ENCODE data around the gene ABLIM1. TPM values are rescaled to one million over a fixed set of nuclear protein-coding genes. Genes with fewer than 3 reads are reported as not detected.
A peak's percentile ranks its signal among the peaks of the same experiment; 100 is the strongest.

Gene ABLIM1
- total RNA-seq, 1 donor from 2014 or later: 76.9 TPM

GRCh38 chr10:114500643-114501042 lies 157.4 kb downstream of the ABLIM1 start:
- DNase-seq (no peak), ATAC-seq (ENCODE audit: low read depth) (no peak)
- H3K4me3 Mint-ChIP-seq: no peak overlapping the region
- H3K36me3 Mint-ChIP-seq (ENCODE audit: low read depth): peaks cover 7% of the 10 kb centered on the region
- no peaks in the 10 kb centered on the region for H3K9me3 Mint-ChIP-seq
- ChIA-PET POLR2A (interaction anchor here (1.9 to 10.4 kb wide), 3 partner anchors 11 to 45 kb away, joined by 8 to 268 read pairs (median 17); no protein-coding TSS in a partner anchor), CTCF (interaction anchor here (1.1 to 4.2 kb wide), 5 partner anchors 16 to 49 kb away, joined by 3 to 18 read pairs (median 4); no protein-coding TSS in a partner anchor)
- TF ChIP-seq, protein P1, sequence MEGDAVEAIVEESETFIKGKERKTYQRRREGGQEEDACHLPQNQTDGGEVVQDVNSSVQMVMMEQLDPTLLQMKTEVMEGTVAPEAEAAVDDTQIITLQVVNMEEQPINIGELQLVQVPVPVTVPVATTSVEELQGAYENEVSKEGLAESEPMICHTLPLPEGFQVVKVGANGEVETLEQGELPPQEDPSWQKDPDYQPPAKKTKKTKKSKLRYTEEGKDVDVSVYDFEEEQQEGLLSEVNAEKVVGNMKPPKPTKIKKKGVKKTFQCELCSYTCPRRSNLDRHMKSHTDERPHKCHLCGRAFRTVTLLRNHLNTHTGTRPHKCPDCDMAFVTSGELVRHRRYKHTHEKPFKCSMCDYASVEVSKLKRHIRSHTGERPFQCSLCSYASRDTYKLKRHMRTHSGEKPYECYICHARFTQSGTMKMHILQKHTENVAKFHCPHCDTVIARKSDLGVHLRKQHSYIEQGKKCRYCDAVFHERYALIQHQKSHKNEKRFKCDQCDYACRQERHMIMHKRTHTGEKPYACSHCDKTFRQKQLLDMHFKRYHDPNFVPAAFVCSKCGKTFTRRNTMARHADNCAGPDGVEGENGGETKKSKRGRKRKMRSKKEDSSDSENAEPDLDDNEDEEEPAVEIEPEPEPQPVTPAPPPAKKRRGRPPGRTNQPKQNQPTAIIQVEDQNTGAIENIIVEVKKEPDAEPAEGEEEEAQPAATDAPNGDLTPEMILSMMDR (IDR thresholded peaks at IDR 0.05): no peak
- H3K27me3 Mint-ChIP-seq: no peaks in the 10 kb centered on the region
- peak overlapping the region; percentile 96 for H3K27ac Mint-ChIP-seq
- intact Hi-C loops (cut with micrococcal nuclease): no loop called here
- peaks cover 85% of the 10 kb centered on the region for H3K4me1 Mint-ChIP-seq

GRCh38 chr10:114499630-114500190 lies 158.4 kb downstream of the ABLIM1 start:
- CTCF ChIA-PET: interaction anchor here (1.1 to 6.0 kb wide), 8 partner anchors 17 to 322 kb away, joined by 3 to 18 read pairs (median 4); partner anchors contain the start of gene FHIP2A

GRCh38 chr10:114499116-114499515 lies 159.0 kb downstream of the ABLIM1 start:
- POLR2A ChIA-PET: interaction anchor here (1.1 to 10.4 kb wide), 8 partner anchors 11 to 325 kb away, joined by 3 to 268 read pairs (median 6); partner anchors contain the start of gene CCDC186
- H3K27me3 Mint-ChIP-seq: no peaks in the 10 kb centered on the region
- intact Hi-C loops (cut with micrococcal nuclease): loop anchor here (1.0 to 10.0 kb wide), 6 partner anchors 27 to 820 kb away; partner anchors contain the start of genes CASP7, DCLRE1A, NHLRC2 and TRUB1
- peak overlapping the region; percentile 67 for H3K4me3 Mint-ChIP-seq
- H3K27ac Mint-ChIP-seq: peak overlapping the region; percentile 96
- peak; percentile 40 for ATAC-seq (ENCODE audit: low read depth)
- H3K4me1 Mint-ChIP-seq: peaks cover 84% of the 10 kb centered on the region
- CTCF ChIA-PET: interaction anchor here (1.0 to 6.0 kb wide), 7 partner anchors 25 to 322 kb away, joined by 3 to 24 read pairs (median 7); partner anchors contain the start of gene FHIP2A
- TF ChIP-seq, protein P1 (IDR thresholded peaks at IDR 0.05): no peak
- H3K9me3 Mint-ChIP-seq: no peaks in the 10 kb centered on the region
- H3K36me3 Mint-ChIP-seq (ENCODE audit: low read depth): peaks cover 10% of the 10 kb centered on the region
- DNase-seq: no peak

More at GRCh38 chr10:114499630-114500190, 158.4 kb downstream of the ABLIM1 start:
- POLR2A ChIA-PET: interaction anchor here (0.9 to 10.4 kb wide), 7 partner anchors 11 to 325 kb away, joined by 3 to 268 read pairs (median 5); partner anchors contain the start of gene CCDC186
- peaks cover 12% of the 10 kb centered on the region for H3K36me3 Mint-ChIP-seq (ENCODE audit: low read depth)
- H3K4me3 Mint-ChIP-seq: peak overlapping the region; percentile 67
- peak overlapping the region; percentile 96 for H3K27ac Mint-ChIP-seq
- TF ChIP-seq, protein P1 (IDR thresholded peaks at IDR 0.05): no peak
- no peaks in the 10 kb centered on the region for H3K27me3 Mint-ChIP-seq
- DNase-seq (peak; percentile 37), ATAC-seq (ENCODE audit: low read depth) (peak; percentile 49)
- intact Hi-C loops (cut with micrococcal nuclease): loop anchor here (1.0 to 10.0 kb wide), 6 partner anchors 27 to 820 kb away; partner anchors contain the start of genes CASP7, DCLRE1A, NHLRC2 and TRUB1
- no peaks in the 10 kb centered on the region for H3K9me3 Mint-ChIP-seq
- H3K4me1 Mint-ChIP-seq: peaks cover 83% of the 10 kb centered on the region

DNA sequence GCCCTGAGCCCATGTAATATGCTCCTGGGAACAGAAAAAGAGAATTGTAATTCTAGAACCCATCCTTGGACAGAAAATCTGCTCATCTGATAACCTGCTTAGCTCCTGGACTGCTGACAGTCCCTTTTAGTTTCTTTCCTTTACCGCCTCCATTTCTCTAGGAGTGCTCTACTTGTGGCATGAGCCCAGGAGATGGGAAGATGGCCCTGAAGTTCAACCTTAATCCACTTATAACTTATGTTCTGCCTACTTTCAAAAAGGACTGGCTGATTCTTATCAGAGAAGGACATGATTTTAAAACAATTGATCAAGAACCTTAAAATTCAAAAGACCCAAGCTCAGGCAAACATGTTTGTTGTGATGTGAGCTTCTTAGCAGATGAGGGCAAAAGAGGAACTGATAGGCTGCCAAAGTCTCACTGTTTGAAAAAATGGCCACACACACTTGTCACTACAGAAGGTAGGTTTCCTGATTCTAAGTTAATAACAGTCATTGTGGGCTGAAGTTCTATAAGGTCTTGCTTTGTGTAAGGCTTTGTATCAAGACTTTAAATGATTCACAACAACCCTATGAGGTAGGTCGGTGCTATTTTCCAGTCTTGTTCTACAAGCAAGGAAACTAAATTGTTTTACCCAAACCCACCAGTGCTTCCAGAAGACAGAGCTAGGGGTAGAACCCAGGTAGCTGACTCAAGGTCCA lies 159.5 kb downstream of the ABLIM1 start:
- H3K36me3 Mint-ChIP-seq (ENCODE audit: low read depth): peaks cover 6% of the 10 kb centered on the region
- POLR2A ChIA-PET: interaction anchor here (1.1 to 10.4 kb wide), 7 partner anchors 10 to 324 kb away, joined by 3 to 268 read pairs (median 5); partner anchors contain the start of gene CCDC186
- ATAC-seq (ENCODE audit: low read depth): peak; percentile 47

More for the DNA sequence above, 159.5 kb downstream of the ABLIM1 start:
- Mint-ChIP-seq H3K4me1 (peaks cover 84% of the 10 kb centered on the region), H3K9me3 (no peaks in the 10 kb centered on the region), H3K27ac (peak overlapping the region; percentile 96), H3K4me3 (peak overlapping the region; percentile 67), H3K27me3 (no peaks in the 10 kb centered on the region)
- TF ChIP-seq, protein P1 (IDR thresholded peaks at IDR 0.05): no peak
- intact Hi-C loops (cut with micrococcal nuclease): loop anchor here (1.0 to 10.0 kb wide), 6 partner anchors 27 to 819 kb away; partner anchors contain the start of genes CASP7, DCLRE1A, NHLRC2 and TRUB1
- CTCF ChIA-PET: interaction anchor here (1.0 to 6.0 kb wide), 7 partner anchors 25 to 323 kb away, joined by 3 to 24 read pairs (median 7); partner anchors contain the start of gene FHIP2A
- no peak for DNase-seq
